RWPE2 (cell line): ENCODE results near the gene RAD21L1.
A peak's percentile ranks its signal among the peaks of the same experiment; 100 is the strongest.

ENCODE experiments used
- ATAC-seq: fragments of 200-7000 bp; cut with Tn5 transposase; 3 replicates; pipeline ENCODE4 v1.9.1; 2021; ENCODE audit warnings: low read depth
- DNase-seq: peaks from one replicate; pipeline ENCODE4 v3.0.0-alpha.2; 2020; ENCODE audit warnings: low spot score
- H3K27ac ChIP-seq: fragments of 450-650 bp; 2 replicates; pipeline ENCODE4 v1.5.1; 2017; ENCODE audit warnings: mild to moderate bottlenecking; ENCODE audit not compliant: poor library complexity, severe bottlenecking
- H3K27me3 ChIP-seq: fragments of 250-450 bp; sonication (Bioruptor Pico); 2 replicates; pipeline ENCODE4 v1.5.1; 2021; ENCODE audit warnings: mild to moderate bottlenecking, moderate library complexity; ENCODE audit not compliant: insufficient read depth, poor library complexity, severe bottlenecking
- H3K36me3 ChIP-seq: fragments of 250-450 bp; sonication (Bioruptor Pico); 2 replicates; pipeline ENCODE4 v1.5.1; 2020; ENCODE audit warnings: low read depth, mild to moderate bottlenecking, moderate library complexity
- H3K4me1 ChIP-seq: fragments of 250-450 bp; sonication (Bioruptor Pico); 2 replicates; pipeline ENCODE4 v1.5.1; 2021; ENCODE audit warnings: mild to moderate bottlenecking, moderate library complexity; ENCODE audit not compliant: insufficient read depth, poor library complexity, severe bottlenecking
- H3K4me3 ChIP-seq: fragments of 250-450 bp; sonication (Bioruptor Pico); 2 replicates; pipeline ENCODE4 v1.5.1; 2021; ENCODE audit warnings: mild to moderate bottlenecking, moderate library complexity; ENCODE audit not compliant: severe bottlenecking
- H3K9me3 ChIP-seq: fragments of 250-450 bp; sonication (Bioruptor Pico); 2 replicates; pipeline ENCODE4 v1.5.1; 2021; ENCODE audit warnings: mild to moderate bottlenecking, moderate library complexity; ENCODE audit not compliant: severe bottlenecking
- TF ChIP-seq, protein P1 (sequence below): fragments of 450-650 bp; IDR thresholded peaks from one replicate; pipeline ENCODE4 v1.5.1; 2017; ENCODE audit warnings: mild to moderate bottlenecking, moderate library complexity; ENCODE audit not compliant: poor library complexity, severe bottlenecking

Gene RAD21L1

DNA sequence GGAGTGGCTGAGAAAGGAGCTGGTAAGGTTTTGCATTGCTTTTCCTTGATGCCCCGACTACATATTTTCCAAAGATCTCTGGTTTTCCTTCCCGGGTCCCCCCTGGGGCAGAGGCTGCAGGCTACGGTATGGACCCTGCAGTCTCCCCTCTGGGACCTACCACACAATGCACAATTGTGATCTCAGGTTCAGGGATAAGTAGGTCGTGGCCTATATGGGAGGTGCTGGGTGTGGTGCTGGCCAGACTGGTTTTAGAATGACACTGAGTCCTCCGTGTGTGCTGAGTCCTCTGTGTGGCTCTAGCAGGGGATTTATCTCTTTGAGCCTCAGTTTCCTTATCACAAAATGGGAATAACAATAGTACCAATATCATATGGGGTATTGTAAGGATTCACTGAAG is 22.2 kb upstream of the RAD21L1 start:
- Histone ChIP-seq H3K4me3 (no peak overlapping the region), H3K36me3 (no peaks in the 10 kb centered on the region), H3K27ac (no peak overlapping the region), H3K27me3 (no peaks in the 10 kb centered on the region), H3K4me1 (no peaks in the 10 kb centered on the region), H3K9me3 (no peaks in the 10 kb centered on the region)
- TF ChIP-seq, protein P1, sequence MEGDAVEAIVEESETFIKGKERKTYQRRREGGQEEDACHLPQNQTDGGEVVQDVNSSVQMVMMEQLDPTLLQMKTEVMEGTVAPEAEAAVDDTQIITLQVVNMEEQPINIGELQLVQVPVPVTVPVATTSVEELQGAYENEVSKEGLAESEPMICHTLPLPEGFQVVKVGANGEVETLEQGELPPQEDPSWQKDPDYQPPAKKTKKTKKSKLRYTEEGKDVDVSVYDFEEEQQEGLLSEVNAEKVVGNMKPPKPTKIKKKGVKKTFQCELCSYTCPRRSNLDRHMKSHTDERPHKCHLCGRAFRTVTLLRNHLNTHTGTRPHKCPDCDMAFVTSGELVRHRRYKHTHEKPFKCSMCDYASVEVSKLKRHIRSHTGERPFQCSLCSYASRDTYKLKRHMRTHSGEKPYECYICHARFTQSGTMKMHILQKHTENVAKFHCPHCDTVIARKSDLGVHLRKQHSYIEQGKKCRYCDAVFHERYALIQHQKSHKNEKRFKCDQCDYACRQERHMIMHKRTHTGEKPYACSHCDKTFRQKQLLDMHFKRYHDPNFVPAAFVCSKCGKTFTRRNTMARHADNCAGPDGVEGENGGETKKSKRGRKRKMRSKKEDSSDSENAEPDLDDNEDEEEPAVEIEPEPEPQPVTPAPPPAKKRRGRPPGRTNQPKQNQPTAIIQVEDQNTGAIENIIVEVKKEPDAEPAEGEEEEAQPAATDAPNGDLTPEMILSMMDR, result no peak
- no peak for ATAC-seq
- no peak for DNase-seq

DNA sequence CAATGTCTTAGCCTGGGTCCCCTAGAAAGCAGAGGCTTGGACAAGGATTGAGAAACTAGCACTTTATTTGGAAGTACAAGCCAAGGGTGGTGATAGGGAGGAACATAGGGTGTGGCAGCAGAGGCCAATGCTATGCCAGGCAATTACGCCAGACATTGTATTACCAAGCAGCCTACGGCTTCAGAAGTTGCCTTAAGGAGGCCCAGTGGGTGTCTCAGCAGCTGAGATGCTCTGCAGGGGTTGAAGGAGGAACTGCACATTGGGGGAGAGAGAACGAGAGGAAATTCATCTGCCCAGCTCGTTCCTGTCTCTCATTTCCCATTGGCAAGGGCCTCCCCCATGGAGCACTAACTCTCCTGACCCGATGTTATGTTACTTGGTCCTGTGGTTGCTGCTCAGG is 21.7 kb upstream of the RAD21L1 start:
- no peaks in the 10 kb centered on the region for H3K27me3 ChIP-seq
- 0 out of 3 replicates have a peak, but pooled peaks have one; percentile 21 for ATAC-seq
- no peaks in the 10 kb centered on the region for H3K4me1 ChIP-seq
- TF ChIP-seq, protein P1, result no peak
- no peak overlapping the region for H3K4me3 ChIP-seq
- H3K36me3 ChIP-seq, result no peaks in the 10 kb centered on the region
- no peak for DNase-seq
- H3K9me3 ChIP-seq, result no peaks in the 10 kb centered on the region
- no peak overlapping the region for H3K27ac ChIP-seq

DNA sequence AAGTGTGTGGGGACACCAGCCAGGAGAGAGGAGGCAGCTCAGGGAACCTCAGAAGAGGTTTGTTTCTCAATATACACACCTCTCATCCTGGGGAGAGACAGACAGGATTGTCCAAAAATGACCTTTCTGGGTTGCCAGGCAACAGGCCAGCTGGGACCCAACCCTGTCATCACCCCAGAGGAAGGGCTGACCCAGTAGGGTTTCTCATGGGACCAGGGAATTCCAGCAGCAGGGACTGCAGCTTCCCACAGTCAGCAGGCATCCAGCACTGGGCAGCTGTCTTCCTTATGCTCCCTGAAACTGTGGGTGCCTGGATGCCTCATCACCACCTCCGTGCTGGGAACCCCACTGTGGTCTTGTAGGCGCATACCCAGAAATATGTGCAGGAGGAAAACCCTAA is 21.3 kb upstream of the RAD21L1 start:
- no peaks in the 10 kb centered on the region for H3K9me3 ChIP-seq
- TF ChIP-seq, protein P1, result no peak
- no peak for ATAC-seq
- no peak for DNase-seq
- no peaks in the 10 kb centered on the region for H3K27me3 ChIP-seq
- no peak overlapping the region for H3K27ac ChIP-seq
- no peaks in the 10 kb centered on the region for H3K36me3 ChIP-seq
- H3K4me3 ChIP-seq, result no peak overlapping the region
- H3K4me1 ChIP-seq, result no peaks in the 10 kb centered on the region

DNA sequence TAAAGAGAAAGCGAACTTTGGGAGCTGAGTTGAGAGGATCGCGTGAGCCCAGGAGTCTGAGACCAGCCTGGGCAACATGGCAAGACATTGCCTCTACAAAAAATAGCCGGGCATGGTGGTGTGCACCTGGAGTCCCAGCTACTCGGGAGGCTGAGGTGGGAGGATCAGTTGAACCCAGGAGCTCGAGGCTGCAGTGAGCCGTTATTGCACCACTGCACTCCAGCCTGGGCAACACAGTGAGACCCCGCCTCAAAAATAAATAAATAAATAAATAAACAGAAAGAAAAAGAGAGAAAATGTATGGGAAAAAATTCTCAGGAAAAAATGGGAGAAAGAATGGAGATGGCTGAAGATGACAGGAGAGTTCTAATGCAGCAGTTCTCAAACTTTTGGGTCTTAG is 20.0 kb upstream of the RAD21L1 start:
- Histone ChIP-seq H3K36me3 (no peaks in the 10 kb centered on the region), H3K27me3 (no peaks in the 10 kb centered on the region), H3K27ac (no peak overlapping the region), H3K4me1 (no peaks in the 10 kb centered on the region), H3K9me3 (no peaks in the 10 kb centered on the region), H3K4me3 (no peak overlapping the region)
- no peak for ATAC-seq
- TF ChIP-seq, protein P1, result no peak
- no peak for DNase-seq

DNA sequence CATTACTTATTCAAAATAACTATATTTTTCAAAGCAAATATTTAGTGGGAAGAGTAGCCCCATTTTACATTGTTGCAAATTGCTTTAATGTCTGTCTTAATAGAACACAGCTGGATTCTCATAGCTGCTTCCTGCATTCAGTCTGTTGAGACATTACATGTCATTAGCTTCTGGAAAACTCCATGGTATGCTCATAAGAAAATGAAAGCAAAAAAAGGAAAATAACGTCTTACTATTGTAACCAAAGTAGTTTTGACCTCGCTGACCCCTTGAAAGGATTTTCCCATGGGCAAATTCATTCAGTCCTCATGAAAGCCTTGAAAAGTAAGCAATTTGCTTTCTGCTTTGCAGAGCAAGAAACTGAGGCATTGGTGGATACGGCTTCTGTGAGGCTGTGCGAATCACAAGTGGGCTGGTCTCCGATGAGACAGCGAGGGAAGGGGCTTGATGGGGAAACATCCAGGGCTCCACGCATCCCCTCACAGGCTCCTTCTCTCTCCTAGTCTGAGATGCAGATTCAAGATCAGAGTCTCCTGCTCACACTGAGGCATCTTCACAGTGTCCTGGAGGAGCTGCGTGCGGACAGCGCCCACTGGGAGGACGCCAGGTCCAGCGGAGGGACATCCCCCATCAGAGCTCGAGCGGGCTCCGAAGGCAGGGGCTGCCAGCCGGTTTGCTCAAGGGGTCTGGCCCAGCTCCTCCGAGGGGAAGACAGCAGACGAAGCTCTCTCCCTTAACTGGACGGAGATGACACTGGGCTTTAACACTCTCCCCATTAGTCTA is 19.3 kb upstream of the RAD21L1 start:
- Histone ChIP-seq H3K36me3 (no peaks in the 10 kb centered on the region), H3K4me1 (no peaks in the 10 kb centered on the region), H3K4me3 (no peak overlapping the region), H3K27me3 (no peaks in the 10 kb centered on the region), H3K9me3 (no peaks in the 10 kb centered on the region), H3K27ac (no peak overlapping the region)
- DNase-seq (no peak), ATAC-seq (no peak)
- TF ChIP-seq, protein P1, result no peak
